Midbrain (tissue), 1 donor: Measurements from ENCODE around the gene CATSPER3.
"Not testable (repeated sequence)": the region's sequence is repeated elsewhere in the genome, so short reads cannot be mapped to it uniquely, and the experiment has no call there.

ENCODE experiments used
- DNase-seq: peaks from one replicate; lab custom pipeline; 2025; lab: John Stamatoyannopoulos, UW

Gene CATSPER3

DNA sequence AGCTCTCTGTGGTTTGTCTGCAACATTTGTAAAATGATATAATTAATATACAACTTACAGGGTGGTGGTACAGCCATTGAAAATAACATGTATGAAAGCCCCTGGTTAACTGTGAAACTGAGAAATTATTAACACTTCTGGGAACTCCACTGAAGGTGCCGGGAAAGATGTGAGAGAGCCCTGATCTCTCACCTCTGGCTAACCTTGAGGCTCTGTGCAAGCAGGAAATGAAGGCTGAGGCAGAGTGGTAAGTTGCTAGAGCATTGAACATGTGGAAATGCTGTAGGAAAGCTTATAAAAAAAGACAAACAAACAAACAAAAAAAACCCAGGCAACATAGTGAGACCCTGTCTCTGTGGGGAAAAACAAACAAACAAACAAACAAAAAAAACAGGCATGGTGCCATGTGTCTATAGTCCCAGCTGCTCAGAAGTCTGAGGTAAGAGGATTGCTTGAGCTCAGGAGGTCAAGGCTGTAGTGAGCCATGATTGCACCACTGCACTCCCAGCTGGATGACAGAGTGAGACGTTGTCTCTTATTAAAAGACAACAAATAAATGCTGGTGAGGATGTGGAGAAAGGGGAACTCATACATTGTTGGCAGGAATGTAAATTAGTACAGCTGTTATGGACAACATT is 7.5 kb downstream of the CATSPER3 start:
- DNase-seq: no peak

DNA sequence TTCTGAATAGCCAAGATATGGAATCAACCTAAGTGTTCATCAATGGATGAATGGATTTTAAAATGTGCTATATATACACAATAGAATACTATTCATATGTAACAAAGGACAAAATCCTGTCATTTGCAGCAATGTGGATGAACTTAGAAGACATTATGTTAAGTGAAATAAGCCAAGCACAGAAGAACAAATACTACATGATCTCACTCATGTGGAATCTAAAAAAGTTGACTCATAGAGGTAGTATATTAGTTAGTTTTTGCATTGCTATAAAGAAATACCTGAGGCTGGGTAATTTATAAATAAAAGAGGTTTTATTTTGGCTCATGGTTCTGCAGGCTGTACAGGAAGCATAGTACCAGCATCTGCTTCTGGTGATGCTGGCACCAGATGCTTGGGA is 8.1 kb downstream of the CATSPER3 start:
- DNase-seq: no peak

DNA sequence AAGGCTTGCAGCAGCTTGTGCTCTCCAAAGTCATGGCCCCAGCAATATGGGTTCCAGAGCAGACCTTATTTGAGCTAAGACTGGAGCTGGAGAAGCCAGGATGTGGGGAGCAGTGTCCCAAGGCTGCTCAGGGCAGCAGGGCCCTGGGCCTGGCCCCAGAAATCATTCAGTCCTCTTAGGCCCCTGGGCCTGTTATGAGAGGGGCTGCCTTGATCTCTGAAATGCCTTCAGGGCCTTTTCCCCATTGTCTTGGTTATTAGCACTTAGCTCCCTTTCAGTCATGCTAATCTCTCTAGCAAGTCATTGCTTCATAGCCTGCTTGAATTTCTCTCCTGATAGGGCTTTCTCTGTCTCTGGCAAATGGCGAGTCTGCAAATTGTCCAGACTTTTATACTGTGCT is 9.1 kb downstream of the CATSPER3 start:
- DNase-seq: no peak

DNA sequence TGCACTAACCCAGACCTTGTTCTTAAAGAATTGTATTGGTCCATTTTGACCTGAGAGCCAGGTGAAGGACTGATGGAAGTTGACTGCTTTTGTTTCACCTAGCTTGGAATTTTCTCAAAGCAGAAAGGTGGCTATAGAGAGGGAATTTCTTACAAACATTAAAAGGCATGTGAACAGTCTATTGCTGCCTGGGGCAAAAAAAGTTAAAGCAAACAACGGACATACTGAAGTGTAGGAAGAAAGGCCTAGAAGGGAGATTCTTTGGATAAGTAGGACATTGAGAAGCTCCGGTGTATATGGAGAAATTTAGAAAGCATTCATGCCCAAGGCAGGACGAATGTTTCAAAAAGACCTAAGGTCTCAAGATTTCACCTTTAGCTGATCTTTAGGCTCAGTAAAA is 11.7 kb downstream of the CATSPER3 start:
- DNase-seq: no peak

DNA sequence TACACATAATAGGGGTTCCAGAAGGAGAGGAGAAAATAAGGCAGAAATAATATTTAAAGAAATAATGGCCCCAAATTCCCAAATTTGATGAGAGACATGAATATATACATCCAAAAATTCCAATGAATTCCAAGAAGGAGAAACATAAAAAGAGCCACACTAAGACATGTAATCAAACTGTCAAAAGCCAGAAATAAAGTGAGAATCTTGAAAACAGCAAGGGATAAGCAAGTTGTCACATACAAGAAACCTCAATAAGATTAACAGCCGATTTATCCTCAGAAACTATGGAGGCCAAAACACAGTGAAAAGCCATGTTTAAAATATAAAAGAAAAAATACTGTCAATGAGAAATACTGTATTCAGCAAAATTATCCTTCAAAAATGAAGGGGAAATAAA is 14.5 kb downstream of the CATSPER3 start:
- no peak for DNase-seq

DNA sequence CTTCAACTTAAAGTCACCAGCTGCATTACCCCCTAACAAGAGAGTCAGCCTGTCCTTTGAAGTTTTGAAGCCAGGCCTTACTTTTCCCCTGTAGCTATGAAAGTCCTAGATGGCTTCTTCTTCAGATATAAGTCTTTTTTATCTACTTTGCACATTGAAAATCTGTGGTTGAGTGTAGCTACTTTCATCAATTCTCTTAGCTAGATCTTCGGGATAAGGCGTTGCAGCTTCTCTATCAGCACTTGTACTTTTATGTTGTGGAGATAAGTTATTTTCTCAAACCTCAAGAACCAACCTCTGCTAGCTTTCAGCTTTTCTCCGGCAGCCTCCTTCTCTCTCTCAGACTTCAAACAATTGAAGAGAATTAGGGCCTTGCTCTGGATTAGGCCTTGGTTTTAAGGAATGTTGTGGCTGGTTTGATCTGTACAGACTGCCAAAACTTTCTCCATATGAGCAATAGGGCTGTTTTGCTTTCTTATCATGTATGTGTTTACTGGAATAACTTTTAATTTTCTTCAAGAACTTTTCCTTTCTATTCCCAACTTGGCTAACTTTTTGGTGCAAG is 21.6 kb downstream of the CATSPER3 start:
- DNase-seq: no peak

DNA sequence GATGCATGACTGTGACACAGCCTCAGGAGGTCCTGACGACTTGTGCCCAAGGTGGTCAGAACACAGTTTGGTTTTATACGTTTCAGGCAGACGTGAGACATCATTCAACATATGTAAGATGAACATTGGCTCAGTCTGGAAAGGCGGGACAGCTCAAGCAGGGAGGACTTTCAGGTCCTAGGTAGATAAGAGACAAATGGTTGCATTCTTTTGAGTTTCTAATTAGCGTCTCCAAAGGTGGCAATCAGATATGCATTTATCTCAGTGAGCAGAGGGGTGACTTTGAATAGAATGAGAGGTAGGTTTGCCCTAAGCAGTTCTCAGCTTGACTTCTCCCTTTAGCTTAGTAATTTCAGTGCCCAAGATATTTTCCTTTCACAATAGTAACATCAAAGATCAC is 22.5 kb downstream of the CATSPER3 start:
- not testable (repeated sequence) for DNase-seq

DNA sequence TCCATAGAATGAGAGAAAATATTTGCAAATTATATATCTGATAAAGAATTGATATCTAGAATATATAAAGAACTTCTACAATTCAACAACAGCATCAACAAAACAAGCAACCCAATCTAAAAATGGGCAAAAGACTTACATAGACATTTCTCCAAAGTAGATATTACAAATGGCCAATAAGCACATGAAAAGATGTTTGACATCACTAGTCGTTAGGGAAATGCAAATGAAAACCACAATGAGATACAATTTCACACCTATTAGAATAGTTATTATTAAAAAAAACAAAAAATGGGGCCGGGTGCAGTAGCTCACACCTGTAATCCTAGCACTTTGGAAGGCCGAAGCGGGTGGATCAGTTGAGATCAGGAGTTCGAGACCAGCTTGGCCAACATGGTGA is 24.4 kb downstream of the CATSPER3 start:
- no peak for DNase-seq

DNA sequence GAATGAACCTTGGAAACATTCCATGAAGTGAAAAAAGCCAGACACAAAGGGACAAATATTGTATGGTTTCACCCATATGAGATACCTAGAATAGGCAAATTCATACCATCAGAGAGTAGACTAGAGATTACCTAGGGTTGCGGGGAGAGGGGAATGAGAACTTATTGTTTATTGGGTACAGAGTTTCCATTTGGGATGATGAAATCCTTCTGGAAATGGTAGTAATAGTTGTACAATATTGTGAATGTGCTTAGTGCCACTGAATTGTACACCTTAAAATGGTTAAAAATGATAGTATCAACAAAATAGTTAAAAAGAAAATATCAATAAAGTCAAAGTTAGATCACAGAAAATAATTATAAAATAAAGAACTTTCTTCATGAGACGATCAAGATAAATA is 25.5 kb downstream of the CATSPER3 start:
- DNase-seq: no peak

DNA sequence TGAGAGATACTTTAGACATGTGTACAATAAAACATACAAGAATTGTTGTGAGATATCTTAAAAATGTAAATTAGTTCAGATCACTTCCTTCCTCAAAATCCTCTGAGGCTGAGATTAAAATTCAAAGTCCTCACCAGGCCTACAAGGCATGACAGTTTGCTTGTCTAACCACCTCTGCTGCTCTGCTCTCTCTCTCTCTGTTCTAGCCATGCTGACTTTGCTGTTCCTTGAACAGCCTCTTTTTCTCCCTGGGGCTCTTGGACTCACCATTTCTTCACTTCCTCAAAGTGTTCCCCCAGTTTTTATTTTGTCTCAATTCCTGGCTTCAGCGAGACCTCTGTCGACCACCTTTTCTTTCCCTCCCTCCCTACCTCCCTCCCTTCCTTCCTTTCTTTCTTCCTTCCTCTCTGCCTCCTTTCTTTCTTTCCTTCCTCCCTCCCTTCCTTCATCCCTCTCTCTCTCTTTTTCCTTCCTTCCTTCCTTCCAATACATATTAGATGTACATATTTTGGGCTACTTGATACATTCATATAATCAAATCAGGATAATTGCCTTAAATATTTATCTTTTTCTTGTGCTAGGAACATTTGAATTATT is 27.0 kb downstream of the CATSPER3 start:
- DNase-seq: no peak

DNA sequence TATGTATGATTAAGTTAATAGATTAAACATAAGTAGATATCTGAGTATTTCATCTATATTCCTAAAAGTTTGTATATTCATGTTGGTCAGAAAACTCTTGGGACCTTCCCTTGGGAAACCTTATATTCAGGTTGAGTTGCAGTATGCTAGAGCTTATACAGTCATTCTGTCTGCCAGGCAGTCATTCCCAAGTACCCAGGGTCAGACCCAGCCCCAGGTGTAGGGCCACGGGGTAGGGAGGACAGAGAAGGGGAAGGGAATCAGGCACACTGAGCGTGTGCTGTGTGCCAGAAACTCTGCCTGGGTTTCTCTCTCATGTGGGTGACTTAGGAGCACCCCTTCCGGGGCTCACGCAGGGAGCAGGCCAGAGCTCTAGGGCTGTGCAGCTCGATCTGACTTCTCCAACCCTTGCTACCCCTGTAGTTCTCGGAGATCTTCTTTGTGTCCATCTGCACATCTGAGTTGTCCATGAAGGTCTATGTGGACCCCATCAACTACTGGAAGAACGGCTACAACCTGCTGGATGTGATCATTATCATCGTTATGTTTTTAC is 28.2 kb downstream of the CATSPER3 start:
- no peak for DNase-seq

DNA sequence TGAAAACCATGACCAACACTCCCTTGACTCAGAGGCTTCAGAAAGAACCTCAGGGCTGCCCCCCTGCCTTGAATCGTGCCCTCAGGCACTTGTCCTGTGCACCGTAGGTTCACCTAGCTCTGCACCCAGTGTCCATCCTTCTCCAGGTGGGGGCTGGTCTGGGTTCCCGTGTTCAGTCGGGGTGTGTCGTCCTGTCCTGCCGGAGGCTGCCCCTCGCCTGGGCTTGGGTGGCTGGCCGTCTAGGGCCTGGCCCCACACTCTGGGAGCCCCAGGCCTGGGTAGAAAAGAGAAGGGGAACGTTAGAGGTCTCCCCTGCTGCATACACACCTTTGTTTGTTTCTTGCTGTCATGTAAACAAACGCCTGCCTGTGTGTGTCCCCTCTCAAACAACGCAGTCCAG is 29.3 kb downstream of the CATSPER3 start:
- DNase-seq: no peak

DNA sequence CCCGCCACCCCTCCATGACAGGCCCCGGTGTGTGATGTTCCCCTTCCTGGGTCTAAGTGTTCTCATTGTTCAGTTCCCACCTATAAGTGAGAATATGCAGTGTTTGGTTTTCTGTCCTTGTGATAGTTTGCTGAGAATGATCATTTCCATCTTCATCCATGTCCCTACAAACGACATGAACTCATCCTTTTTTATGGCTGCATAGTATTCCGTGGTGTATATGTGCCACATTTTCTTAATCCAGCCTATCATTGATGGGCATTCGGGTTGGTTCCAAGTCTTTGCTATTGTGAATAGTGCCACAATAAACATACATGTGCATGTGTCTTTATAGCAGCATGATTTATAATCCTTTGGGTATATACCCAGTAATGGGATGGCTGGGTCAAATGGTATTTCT is 30.4 kb downstream of the CATSPER3 start:
- not testable (repeated sequence) for DNase-seq

DNA sequence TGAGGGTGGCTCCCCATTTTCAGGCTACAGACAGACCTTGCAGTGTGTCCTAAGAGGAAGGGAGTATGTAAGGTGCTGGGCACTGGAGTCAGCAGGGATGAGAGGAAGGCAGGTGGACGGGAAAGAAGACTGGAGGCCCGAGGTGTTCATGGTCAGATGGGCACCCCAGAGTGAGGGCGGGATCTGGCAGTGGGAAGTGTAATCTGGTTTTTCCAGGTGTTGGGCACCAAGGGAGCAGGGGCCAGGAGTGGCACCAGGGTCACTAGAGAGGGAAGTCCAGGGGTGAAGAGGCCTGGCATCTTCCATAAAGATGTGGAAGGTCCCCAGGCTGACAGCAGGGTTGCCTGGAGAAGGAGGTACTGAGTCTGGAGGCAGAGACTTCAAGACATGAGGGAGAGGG is 36.7 kb downstream of the CATSPER3 start:
- no peak for DNase-seq

DNA sequence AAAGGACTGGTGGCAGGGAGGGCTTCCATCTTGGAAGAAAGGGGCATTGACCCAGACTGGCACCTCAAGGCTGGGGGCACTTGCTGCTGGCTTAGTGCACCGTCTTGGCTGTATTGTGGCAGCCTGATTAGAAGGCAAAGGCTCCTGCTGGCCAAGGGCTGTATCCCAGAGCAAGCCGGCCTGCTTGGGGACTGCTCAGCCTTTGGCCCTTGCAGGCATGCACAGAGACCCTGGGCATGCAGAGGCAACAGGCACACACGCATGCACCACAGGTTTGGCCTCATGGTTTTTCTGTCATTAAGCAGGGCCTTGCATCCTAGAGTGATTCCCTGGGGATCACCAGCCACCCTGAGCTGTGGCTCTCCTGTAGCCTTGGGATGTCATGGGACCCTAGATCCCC is 37.4 kb downstream of the CATSPER3 start:
- DNase-seq: no peak

DNA sequence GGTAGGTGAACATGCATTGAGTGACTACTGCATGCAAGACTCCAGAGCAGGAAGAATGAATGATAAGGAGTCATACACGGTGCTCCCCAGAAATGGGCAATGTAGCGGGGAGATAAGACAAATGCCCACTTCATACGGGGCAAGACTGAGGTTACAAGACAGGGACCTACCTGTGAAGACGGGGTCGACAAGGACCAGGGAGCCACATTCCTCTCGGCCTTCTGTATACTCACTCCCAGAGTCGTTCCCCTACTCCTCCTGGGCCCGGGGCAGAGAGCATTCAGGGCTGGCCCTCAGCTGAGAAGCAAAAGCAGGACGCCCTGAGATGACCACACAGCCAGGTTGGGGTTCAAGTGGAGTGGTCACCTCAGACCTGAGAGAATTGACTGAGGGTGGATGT is 39.6 kb downstream of the CATSPER3 start:
- DNase-seq: no peak

DNA sequence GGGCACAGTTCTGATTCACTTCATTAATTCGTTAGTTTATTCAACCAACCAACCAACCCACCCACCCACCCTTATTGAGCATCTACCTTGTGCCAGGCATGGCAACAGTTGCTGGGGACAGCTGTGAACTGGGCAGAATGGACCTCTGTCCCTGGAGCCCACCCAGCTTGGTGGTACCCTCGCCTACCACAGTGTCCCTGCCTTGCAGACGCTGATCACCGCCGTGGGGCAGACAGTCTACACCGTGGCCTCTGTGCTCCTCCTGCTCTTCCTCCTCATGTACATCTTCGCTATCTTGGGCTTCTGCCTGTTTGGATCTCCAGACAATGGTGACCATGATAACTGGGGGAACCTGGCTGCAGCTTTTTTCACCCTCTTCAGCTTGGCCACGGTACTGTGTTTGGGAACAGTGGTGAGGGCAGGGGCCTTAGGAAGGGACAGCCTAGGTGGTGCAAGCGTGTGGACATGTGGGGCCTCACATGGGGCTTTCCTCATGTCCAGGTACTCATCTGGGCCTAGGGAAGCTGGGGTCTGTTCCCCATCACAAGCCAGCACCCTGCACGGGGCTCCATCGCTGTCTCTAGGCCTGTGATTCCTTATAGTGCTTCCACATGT is 40.1 kb downstream of the CATSPER3 start:
- DNase-seq: no peak

DNA sequence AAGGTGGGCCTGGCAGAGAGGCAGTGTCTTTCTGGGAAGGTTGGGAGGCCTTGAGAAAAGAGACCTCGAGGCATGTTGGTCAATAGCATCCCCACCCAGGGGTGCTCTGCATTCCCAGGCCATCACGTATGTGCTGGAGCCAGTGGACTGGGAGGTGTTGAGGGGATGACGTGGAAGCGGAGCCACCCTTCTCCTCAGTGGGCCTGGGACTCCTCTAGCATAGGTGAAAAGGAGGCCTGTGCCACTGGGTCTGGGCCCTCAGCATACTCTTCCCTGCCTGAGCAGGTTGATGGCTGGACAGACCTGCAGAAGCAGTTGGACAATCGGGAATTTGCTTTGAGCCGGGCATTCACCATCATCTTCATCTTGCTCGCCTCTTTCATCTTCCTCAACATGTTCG is 40.8 kb downstream of the CATSPER3 start:
- DNase-seq: no peak

DNA sequence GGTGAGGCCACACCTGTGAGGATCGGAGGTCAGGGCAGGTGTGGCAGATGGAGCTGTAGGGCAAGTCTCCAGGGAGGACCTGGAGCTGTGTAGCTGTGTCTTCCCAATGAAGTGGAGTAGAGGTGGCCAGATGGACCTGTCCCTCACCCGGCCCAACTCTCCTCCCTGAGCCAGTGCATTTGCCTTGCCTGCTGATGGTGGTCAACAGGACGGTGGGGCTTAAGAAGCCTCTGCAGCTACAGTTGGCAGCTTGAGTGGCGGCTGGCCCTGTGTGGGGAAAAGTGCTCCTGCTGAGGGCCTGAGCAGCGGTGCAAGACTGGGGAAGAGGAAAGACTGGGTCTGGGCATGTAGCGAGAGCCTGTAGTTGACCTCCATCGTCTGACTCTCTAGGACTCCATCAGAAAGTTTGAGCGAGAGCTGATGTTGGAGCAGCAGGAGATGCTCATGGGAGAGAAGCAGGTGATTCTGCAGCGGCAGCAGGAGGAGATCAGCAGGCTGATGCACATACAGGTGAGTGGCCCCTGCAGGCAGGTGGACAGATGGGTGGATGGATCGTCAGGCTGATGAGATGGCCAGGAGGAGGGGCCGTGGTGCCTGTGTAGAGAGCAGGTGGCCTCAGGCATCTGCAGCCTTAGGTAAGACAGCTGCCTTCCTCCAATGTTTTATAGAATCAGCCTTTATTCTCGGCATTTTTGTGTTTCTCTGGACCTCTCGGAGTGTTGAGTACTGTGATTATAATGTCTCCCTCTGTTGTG is 41.5 kb downstream of the CATSPER3 start:
- no peak for DNase-seq

DNA sequence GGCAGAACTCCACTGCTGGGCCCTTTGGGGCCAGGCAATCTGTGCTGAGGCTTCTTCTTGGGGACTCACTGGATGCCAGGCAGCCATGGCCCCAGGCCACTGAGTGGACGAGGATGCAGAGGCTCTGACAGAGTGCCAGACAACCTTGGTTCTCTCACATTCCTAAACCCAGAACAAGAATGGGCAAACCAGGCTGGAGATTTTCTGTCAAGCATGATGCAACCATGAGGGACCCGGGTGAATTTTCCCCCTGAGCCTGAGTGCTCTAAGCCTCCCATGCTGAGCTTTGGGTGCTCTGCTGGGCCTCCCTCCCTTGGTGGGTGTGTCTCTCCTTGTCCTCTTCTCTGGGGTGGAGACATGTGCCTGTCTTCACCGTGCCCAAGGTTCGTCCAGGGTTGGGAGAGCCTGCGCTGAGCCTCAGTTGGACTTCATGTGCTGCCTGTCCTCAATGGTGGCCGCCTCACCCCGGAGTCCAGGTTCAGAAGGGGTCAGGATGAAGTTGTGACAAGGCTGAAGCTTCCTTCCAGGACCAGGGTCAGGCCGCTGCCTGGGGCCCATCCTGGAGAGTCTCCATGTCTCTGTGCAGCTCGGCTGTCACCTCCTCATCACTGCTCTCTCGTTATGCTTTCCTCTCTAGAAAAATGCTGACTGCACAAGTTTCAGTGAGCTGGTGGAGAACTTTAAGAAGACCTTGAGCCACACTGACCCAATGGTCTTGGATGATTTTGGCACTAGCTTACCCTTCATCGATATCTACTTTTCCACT is 42.2 kb downstream of the CATSPER3 start:
- no peak for DNase-seq

DNA sequence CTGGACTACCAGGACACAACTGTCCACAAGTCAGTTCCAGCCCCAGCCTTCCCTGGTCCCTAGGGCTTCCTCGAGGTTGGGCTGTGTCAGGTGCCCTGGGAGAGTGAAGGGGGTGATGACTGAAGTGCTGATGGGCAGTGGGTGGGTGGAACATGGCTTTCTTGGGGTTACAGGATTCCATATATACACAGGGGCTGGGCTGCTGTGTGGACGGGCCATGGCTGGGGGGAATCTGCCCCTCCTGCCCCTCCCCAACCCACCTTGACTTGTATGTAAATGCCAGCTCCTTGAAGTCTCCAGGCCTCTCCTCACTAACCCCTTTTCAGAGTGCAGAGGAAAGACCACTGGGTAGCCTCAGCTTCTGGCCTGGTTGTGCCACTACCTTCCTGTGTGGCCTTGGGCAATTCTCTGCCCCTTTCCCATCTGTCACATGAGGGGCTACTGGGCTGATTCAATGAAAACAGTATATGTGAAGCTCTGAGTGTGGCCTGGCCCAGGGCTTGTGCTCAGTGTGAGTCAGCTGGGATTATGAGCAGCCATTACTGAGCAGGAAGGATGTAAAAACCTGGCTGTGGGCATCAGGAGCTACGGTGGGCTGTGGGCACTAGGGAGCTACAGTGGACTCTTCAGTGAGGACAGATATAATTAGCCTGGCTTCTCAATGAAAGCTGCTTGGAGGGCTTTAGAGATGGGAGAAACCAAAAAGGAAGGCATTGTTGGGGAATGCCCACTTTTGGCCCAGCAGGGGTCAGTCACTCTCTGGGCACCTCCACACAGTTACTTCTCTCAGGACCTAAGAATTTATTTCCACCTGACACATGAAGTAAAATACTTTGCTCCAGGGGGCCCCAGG is 43.0 kb downstream of the CATSPER3 start:
- DNase-seq: no peak
